ENCODE data around the gene HES5.

The HES5 gene

GRCh38 chr1:2528966-2529783, 888 bp downstream of the HES5 start:
- DNase-seq (ENCODE audit: low spot score): peak; percentile 79
- in situ Hi-C loops (cut with MboI; ENCODE audit: low pct_unique_long_range_greater_than_20kb, low sequenced_read_pairs, unreplicated experiment): loop anchor here (25.0 kb wide), 1 partner anchor 342 kb away; the partner anchor contains the start of gene FAAP20
- no peak for TF ChIP-seq CTCF (IDR thresholded peaks at IDR 0.05; ENCODE audit: extremely low read depth, insufficient read depth, missing control alignments)

GRCh38 chr1:2528611-2528965, 1.5 kb downstream of the HES5 start:
- TF ChIP-seq CTCF (IDR thresholded peaks at IDR 0.05; ENCODE audit: extremely low read depth, insufficient read depth, missing control alignments): no peak
- in situ Hi-C loops (cut with MboI; ENCODE audit: low pct_unique_long_range_greater_than_20kb, low sequenced_read_pairs, unreplicated experiment): loop anchor here (25.0 kb wide), 1 partner anchor 341 kb away; the partner anchor contains the start of gene FAAP20
- DNase-seq (ENCODE audit: low spot score): no peak

- in situ Hi-C loops (cut with MboI; ENCODE audit: low pct_unique_long_range_greater_than_20kb, low sequenced_read_pairs, unreplicated experiment): loop anchor here (25.0 kb wide), 1 partner anchor 341 kb away; the partner anchor contains the start of gene FAAP20
- no peak for TF ChIP-seq CTCF (IDR thresholded peaks at IDR 0.05; ENCODE audit: extremely low read depth, insufficient read depth, missing control alignments)
- DNase-seq (ENCODE audit: low spot score): no peak
Measured at GRCh38 chr1:2528016-2528415, 2.0 kb downstream of the HES5 start.

- DNase-seq (ENCODE audit: low spot score): no peak
- in situ Hi-C loops (cut with MboI; ENCODE audit: low pct_unique_long_range_greater_than_20kb, low sequenced_read_pairs, unreplicated experiment): loop anchor here (25.0 kb wide), 1 partner anchor 340 kb away; the partner anchor contains the start of gene FAAP20
- TF ChIP-seq CTCF (IDR thresholded peaks at IDR 0.05; ENCODE audit: extremely low read depth, insufficient read depth, missing control alignments): no peak
Measured at GRCh38 chr1:2527556-2527860, 2.6 kb downstream of the HES5 start.

GRCh38 chr1:2526824-2527555, 3.1 kb downstream of the HES5 start:
- peak; percentile 81 for DNase-seq (ENCODE audit: low spot score)
- in situ Hi-C loops (cut with MboI; ENCODE audit: low pct_unique_long_range_greater_than_20kb, low sequenced_read_pairs, unreplicated experiment): loop anchor here (25.0 kb wide), 1 partner anchor 340 kb away; the partner anchor contains the start of gene FAAP20
- no peak for TF ChIP-seq CTCF (IDR thresholded peaks at IDR 0.05; ENCODE audit: extremely low read depth, insufficient read depth, missing control alignments)

- in situ Hi-C loops (cut with MboI; ENCODE audit: low pct_unique_long_range_greater_than_20kb, low sequenced_read_pairs, unreplicated experiment): loop anchor here (25.0 kb wide), 1 partner anchor 339 kb away; the partner anchor contains the start of gene FAAP20
- TF ChIP-seq CTCF (IDR thresholded peaks at IDR 0.05; ENCODE audit: extremely low read depth, insufficient read depth, missing control alignments): no peak
Measured at GRCh38 chr1:2525920-2526823, 3.9 kb downstream of the HES5 start, which contains the start of gene PANK4. PANK4 (minus strand) TSS chr1:2526596; CDS start chr1:2526587, 9 bp downstream.

More at GRCh38 chr1:2525920-2526823, 3.9 kb downstream of the HES5 start, which contains the start of gene PANK4:
- DNase-seq (ENCODE audit: low spot score): peak; percentile 96

All from GM13977 (cell line).